Hematopoietic multipotent progenitor cell (in vitro differentiated cells): Measurements from ENCODE around the gene ENOX2. TPM values are rescaled to one million over a fixed set of nuclear protein-coding genes. Genes with fewer than 3 reads are reported as not detected.

ENCODE experiments used
- DNase-seq, 3 donors: peaks; one replicate each; pipeline ENCODE4 v3.0.0-alpha.2; 2011 to 2015; ENCODE audit warnings: low read depth in 2 of 3, low spot score in 2 of 3
- total RNA-seq: library from RNA; depleted of rRNA; stranded (reverse); fragments of >200 nt; gene quantifications from one replicate; pipeline ENCODE4 v1.2.3, GENCODE V29; 2012

ENOX2 gene
- total RNA-seq, 1 donor = 7.0 TPM

- no peak for DNase-seq
Observed at GRCh38 chrX:130771648-130772047, 131.4 kb downstream of the ENOX2 start.

GRCh38 chrX:130771230-130771629, 131.8 kb downstream of the ENOX2 start:
- DNase-seq = no peak

- no peak for DNase-seq
Observed at GRCh38 chrX:130770615-130771014, 132.4 kb downstream of the ENOX2 start.

GRCh38 chrX:130769835-130770234, 133.2 kb downstream of the ENOX2 start:
- no peak for DNase-seq

GRCh38 chrX:130758072-130758471, 144.9 kb downstream of the ENOX2 start:
- no peak for DNase-seq

GRCh38 chrX:130756233-130756632, 146.8 kb downstream of the ENOX2 start:
- no peak for DNase-seq

- DNase-seq = no peak
Observed at GRCh38 chrX:130754353-130754752, 148.7 kb downstream of the ENOX2 start.

- DNase-seq = no peak
Observed at GRCh38 chrX:130746709-130747342, 156.2 kb downstream of the ENOX2 start.

GRCh38 chrX:130746077-130746476, 156.9 kb downstream of the ENOX2 start:
- no peak for DNase-seq

- DNase-seq = no peak
Observed at GRCh38 chrX:130741584-130741983, 161.4 kb downstream of the ENOX2 start.

GRCh38 chrX:130741151-130741550, 161.9 kb downstream of the ENOX2 start:
- DNase-seq = no peak

GRCh38 chrX:130738638-130739195, 164.3 kb downstream of the ENOX2 start:
- DNase-seq = no peak

- no peak for DNase-seq
Observed at GRCh38 chrX:130734713-130735112, 168.3 kb downstream of the ENOX2 start.

- no peak for DNase-seq
Observed at GRCh38 chrX:130728208-130728607, 174.8 kb downstream of the ENOX2 start.

GRCh38 chrX:130726661-130727060, 176.3 kb downstream of the ENOX2 start:
- no peak for DNase-seq

GRCh38 chrX:130725519-130725918, 177.5 kb downstream of the ENOX2 start:
- no peak for DNase-seq

- no peak for DNase-seq
Observed at GRCh38 chrX:130719413-130719812, 183.6 kb downstream of the ENOX2 start.

- no peak for DNase-seq
Observed at GRCh38 chrX:130718137-130718536, 184.9 kb downstream of the ENOX2 start.

- DNase-seq = no peak
Observed at GRCh38 chrX:130716781-130717413, 186.1 kb downstream of the ENOX2 start.

GRCh38 chrX:130716346-130716745, 186.7 kb downstream of the ENOX2 start:
- no peak for DNase-seq

- DNase-seq = no peak
Observed at GRCh38 chrX:130715299-130715698, 187.7 kb downstream of the ENOX2 start.

GRCh38 chrX:130714665-130715064, 188.3 kb downstream of the ENOX2 start:
- DNase-seq = no peak
